GM12878 (cell line): ENCODE measurements around the gene PHRF1. TPM values are rescaled to one million over a fixed set of nuclear protein-coding genes. Genes with fewer than 3 reads are reported as not detected.

ENCODE experiments used
- ATAC-seq: fragments of 200-7000 bp; cut with Tn5 transposase; 3 replicates; pipeline ENCODE4 v1.9.1; 2020; ENCODE audit warnings: mild to moderate bottlenecking, moderate library complexity
- BruUV-seq: library from RNA; stranded (reverse); fragments of 400-500 nt; replicated peaks from 2 replicates; lab custom pipeline; 2021; lab: Mats Ljungman, UMichigan
- CTCF ChIA-PET: fragments of 300-600 bp; sonication (Branson Sonifier 250); formaldehyde crosslinking; extraction: SDS; loops from one replicate; lab custom pipeline; 2021; ENCODE audit warnings: inconsistent platforms; lab: Yijun Ruan, JAX
- POLR2A ChIA-PET: fragments of 350-600 bp; formaldehyde crosslinking; extraction: SDS; loops from one replicate; lab custom pipeline; 2021; ENCODE audit warnings: inconsistent platforms; lab: Charles Lee
- RAD21 ChIA-PET: fragments of 300-600 bp; sonication (Branson Sonifier 250); formaldehyde crosslinking; loops from one replicate; lab custom pipeline; 2023; ENCODE audit warnings: antibody characterized with exemption; ENCODE audit not compliant: unreplicated experiment; lab: Charles Lee
- SMC1A ChIA-PET: fragments of 300-600 bp; sonication (Branson Sonifier 250); formaldehyde crosslinking; loops from one replicate; lab custom pipeline; 2023; ENCODE audit not compliant: unreplicated experiment, uncharacterized antibody; lab: Charles Lee
- DNase-seq: peaks from one replicate; pipeline ENCODE4 v3.0.0-alpha.2; 2011; ENCODE audit warnings: low read depth, low spot score
- FAIRE-seq: peaks from 3 replicates; lab custom pipeline; 2011; peaks lifted over from hg19 to GRCh38; lab: Jason Lieb, UNC
- H2AFZ ChIP-seq: 2 replicates; pipeline ENCODE4 v1.6.0; 2011; ENCODE audit warnings: low read depth, low read length, control low read depth; ENCODE audit not compliant: control insufficient read depth
- H3K27ac ChIP-seq: 2 replicates; pipeline ENCODE4 v1.5.1; 2011; ENCODE audit warnings: control low read depth; ENCODE audit not compliant: control insufficient read depth, insufficient read depth
- H3K27me3 ChIP-seq, 2 experiments: replicated peaks in 1 of 2; 2 replicates each; pipeline versions ENCODE4 v1.6.0 to v1.6.1; 2011; ENCODE audit warnings: low read length in 1 of 2; ENCODE audit not compliant: control insufficient read depth in 2 of 2, insufficient read depth in 2 of 2
- H3K36me3 ChIP-seq, 2 experiments: 2 replicates each; pipeline ENCODE4 v1.5.1; 2011; ENCODE audit warnings: low read length in 1 of 2; ENCODE audit not compliant: control insufficient read depth in 2 of 2, insufficient read depth in 2 of 2
- H3K4me1 ChIP-seq: 2 replicates; pipeline ENCODE4 v1.6.1; 2011; ENCODE audit warnings: mild to moderate bottlenecking, low read length, moderate library complexity, mixed read lengths; ENCODE audit not compliant: control insufficient read depth, insufficient read depth
- H3K4me2 ChIP-seq: 2 replicates; pipeline ENCODE4 v1.6.0; 2011; ENCODE audit warnings: control low read depth; ENCODE audit not compliant: control insufficient read depth, insufficient read depth
- H3K4me3 ChIP-seq: fragments of 200-600 bp; sonication (generic); 2 replicates; pipeline ENCODE4 v1.5.1; 2016
- H3K79me2 ChIP-seq: 2 replicates; pipeline ENCODE4 v1.6.0; 2011; ENCODE audit warnings: low read length; ENCODE audit not compliant: control insufficient read depth, insufficient read depth
- H3K9ac ChIP-seq: 2 replicates; pipeline ENCODE4 v1.8.0; 2011; ENCODE audit warnings: low read length, control low read depth, mixed read lengths; ENCODE audit not compliant: control insufficient read depth, insufficient read depth
- H3K9me3 ChIP-seq: replicated peaks from 3 replicates; pipeline ENCODE4 v1.5.1; 2011; ENCODE audit warnings: mild to moderate bottlenecking, low read length; ENCODE audit not compliant: control insufficient read depth, insufficient read depth
- H4K20me1 ChIP-seq: 2 replicates; pipeline ENCODE4 v1.6.0; 2011; ENCODE audit not compliant: control insufficient read depth, insufficient read depth
- CBFB ChIP-seq: IDR thresholded peaks from 2 replicates; pipeline ENCODE4 v1.6.1; 2016; ENCODE audit warnings: antibody characterized with exemption, low read depth
- NFYA ChIP-seq: IDR thresholded peaks from 2 replicates; pipeline ENCODE4 v1.6.1; 2011; ENCODE audit warnings: low read depth, mild to moderate bottlenecking, low read length, improper control_type of control experiment, borderline replicate concordance
- POLR2A ChIP-seq: IDR thresholded peaks from 2 replicates; pipeline ENCODE4 v1.6.1; 2011; ENCODE audit warnings: low read depth, mild to moderate bottlenecking, low read length
- WGBS: methylation state at CpG from one replicate; pipeline ENCODE4 v1.1.6; 2016; ENCODE audit warnings: low lambda C conversion rate; ENCODE audit not compliant: insufficient replicate concordance, insufficient coverage; ENCODE audit errors: missing lambda C conversion rate; 5-methylcytosine and 5-hydroxymethylcytosine counted together
- in situ Hi-C: fragments of 300-500 bp; cut with MboI; formaldehyde crosslinking; loops from 9 replicates; pipeline ENCODE4 v1.14.3; 2018; ENCODE audit warnings: mixed read lengths
- intact Hi-C: fragments of 100-400 bp; cut with micrococcal nuclease; formaldehyde crosslinking; loops from one replicate; pipeline ENCODE4 v1.14.2; 2022; ENCODE audit not compliant: unreplicated experiment
- polyA plus RNA-seq, 11 experiments: library from polyadenylated mRNA; depleted of rRNA in 4 of 11; unstranded in 6 of 11; stranded (reverse) in 5 of 11; fragments of >200 nt; fragmentation: Nextera tagmentation in 4 of 11; fragmentation: Illumina TruSeq in 1 of 11; extraction: Ambion mirVana in 4 of 11; extraction: Trizol in 1 of 11; gene quantifications; 1 replicate in 1 of 11; 2 replicates in 10 of 11; pipeline versions ENCODE4 v1.2.1 to v1.2.3, GENCODE V29; 2011 to 2016; ENCODE audit warnings: inconsistent platforms in 2 of 11, missing spikeins in 2 of 11, low read depth in 1 of 11
- total RNA-seq, 4 experiments: library from RNA; depleted of rRNA in 3 of 4; stranded (reverse); fragments of >200 nt in 3 of 4; fragmentation: Illumina TruSeq in 1 of 4; extraction: Trizol in 1 of 4; gene quantifications; 2 replicates each; pipeline versions ENCODE4 v1.2.1 to v1.2.3, GENCODE V29; 2013 to 2021

The PHRF1 gene
- total and polyA plus RNA-seq, 10 of the 15 experiments (the other 5 are each of a cell fraction or from before 2014, with no cell fraction given) = 0.13 to 43.5 (median 15.1) TPM

DNA sequence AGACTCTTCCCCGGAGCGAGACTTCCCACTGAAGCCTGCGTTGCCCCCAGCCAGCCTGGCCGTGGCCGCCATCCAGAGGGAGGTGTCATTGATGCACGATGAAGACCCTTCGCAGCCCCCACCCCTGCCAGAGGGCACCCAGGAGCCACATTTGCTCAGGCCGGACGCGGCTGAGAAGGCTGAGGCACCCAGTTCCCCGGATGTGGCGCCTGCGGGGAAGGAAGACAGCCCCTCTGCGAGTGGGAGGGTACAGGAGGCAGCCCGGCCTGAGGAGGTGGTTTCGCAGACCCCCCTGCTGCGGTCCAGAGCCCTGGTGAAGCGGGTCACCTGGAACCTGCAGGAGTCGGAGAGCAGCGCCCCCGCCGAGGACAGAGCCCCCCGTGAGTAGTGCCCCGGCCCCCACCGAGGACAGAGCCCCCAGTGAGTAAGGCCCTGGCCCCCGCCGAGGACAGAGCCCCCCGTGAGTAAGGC lies 33.1 kb downstream of the PHRF1 start:
- H4K20me1 ChIP-seq = peaks cover 11% of the 10 kb centered on the region
- no peak overlapping the region for H2AFZ ChIP-seq
- no peak overlapping the region for H3K27ac ChIP-seq
- WGBS = 97% methylated on average over 26 of the region's 28 CpGs
- H3K9ac ChIP-seq = no peak overlapping the region
- H3K4me3 ChIP-seq = no peak overlapping the region
- peaks cover 21 to 75% of the 10 kb centered on the region in 2 experiments; a peak in 3 of 4 replicates for H3K36me3 ChIP-seq
- in situ Hi-C loops = no loop called here
- H3K4me2 ChIP-seq = no peak overlapping the region
- TF ChIP-seq POLR2A (0 out of 2 replicates have a peak, but pooled peaks have one; percentile 18), CBFB (no peak)
- TF ChIP-seq, all 136 proteins: peak for 1
- ATAC-seq (no peak), DNase-seq (no peak), FAIRE-seq (no peak)
- Histone ChIP-seq H3K79me2 (peaks cover 13% of the 10 kb centered on the region), H3K9me3 (no peaks in the 10 kb centered on the region), H3K4me1 (peaks cover 10% of the 10 kb centered on the region), H3K27me3 (no peaks in the 10 kb centered on the region)
- RAD21 ChIA-PET = no interaction called here
- CTCF ChIA-PET = no interaction called here
- intact Hi-C loops = no loop called here
- POLR2A ChIA-PET = no interaction called here
- SMC1A ChIA-PET = no interaction called here
- no TSS peak for BruUV-seq

DNA sequence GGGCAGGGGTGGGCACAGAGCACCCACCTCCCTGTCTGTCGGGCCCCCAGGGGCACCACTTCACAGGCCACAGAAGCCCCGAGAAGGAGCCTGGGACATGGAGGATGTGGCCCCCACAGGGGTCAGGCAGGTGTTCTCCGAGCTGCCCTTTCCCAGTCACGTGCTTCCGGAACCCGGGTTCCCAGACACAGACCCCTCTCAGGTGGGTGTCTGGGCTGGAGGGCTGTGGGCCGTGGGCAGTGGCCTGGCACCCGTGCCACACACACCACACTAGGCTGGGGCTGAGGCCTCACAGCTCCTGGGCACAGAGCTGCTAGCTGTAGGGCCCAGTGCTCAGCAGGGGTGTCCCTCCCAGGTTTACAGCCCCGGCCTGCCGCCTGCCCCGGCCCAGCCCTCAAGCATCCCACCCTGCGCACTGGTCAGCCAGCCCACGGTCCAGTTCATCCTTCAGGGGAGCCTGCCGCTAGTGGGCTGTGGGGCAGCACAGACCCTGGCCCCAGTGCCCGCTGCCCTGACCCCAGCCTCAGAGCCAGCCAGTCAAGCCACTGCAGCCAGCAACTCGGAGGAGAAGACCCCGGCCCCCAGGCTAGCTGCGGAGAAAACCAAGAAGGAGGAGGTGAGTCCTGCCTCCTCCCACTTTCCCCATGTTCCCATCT lies 34.0 kb downstream of the PHRF1 start:
- Histone ChIP-seq H3K9me3 (no peaks in the 10 kb centered on the region), H3K36me3 (peaks cover 16 to 70% of the 10 kb centered on the region in 2 experiments; a peak in 3 of 4 replicates), H3K4me2 (no peak overlapping the region), H3K9ac (no peak overlapping the region), H2AFZ (no peak overlapping the region), H3K27ac (no peak overlapping the region), H3K4me3 (no peak overlapping the region), H3K79me2 (peaks cover 22% of the 10 kb centered on the region), H4K20me1 (peaks cover 11% of the 10 kb centered on the region), H3K4me1 (peaks cover 10% of the 10 kb centered on the region), H3K27me3 (no peaks in the 10 kb centered on the region)
- ChIA-PET CTCF (no interaction called here), RAD21 (no interaction called here), SMC1A (no interaction called here), POLR2A (no interaction called here)
- 98% methylated on average over 18 of the region's 18 CpGs for WGBS
- ATAC-seq (no peak), DNase-seq (no peak), FAIRE-seq (no peak)
- in situ Hi-C loops (no loop called here), intact Hi-C loops (no loop called here)
- no TSS peak for BruUV-seq
- peak; percentile 3; the same call in 1 of the 2 replicates for TF ChIP-seq POLR2A
- TF ChIP-seq NFYA = no peak
